Activated effector memory CD4-positive, alpha-beta T cell treated with Interleukin-2 at 50 U/mL for 16 hours (primary cell): ENCODE results near the gene AHRR.
"Not testable (repeated sequence)": the region's sequence is repeated elsewhere in the genome, so short reads cannot be mapped to it uniquely, and the experiment has no call there.

Experiments
- DNase-seq: peaks from one replicate; pipeline ENCODE4 v3.0.0-alpha.2; 2020

AHRR gene

GRCh38 chr5:398475-399295 is 77.2 kb downstream of the AHRR start:
- no peak for DNase-seq

- no peak for DNase-seq
These were observed 78.1 kb downstream of the AHRR start for GRCh38 chr5:399296-400281.

- no peak for DNase-seq
These were observed 79.0 kb downstream of the AHRR start for GRCh38 chr5:400282-401145.

- no peak for DNase-seq
These were observed 79.9 kb downstream of the AHRR start for GRCh38 chr5:401146-402034.

- not testable (repeated sequence) for DNase-seq
These were observed 80.7 kb downstream of the AHRR start for GRCh38 chr5:402219-402614.

- no peak for DNase-seq
These were observed 81.3 kb downstream of the AHRR start for GRCh38 chr5:402615-403359.

GRCh38 chr5:403995-404394 is 82.5 kb downstream of the AHRR start:
- no peak for DNase-seq

- no peak for DNase-seq
These were observed 83.2 kb downstream of the AHRR start for GRCh38 chr5:404666-405241.

GRCh38 chr5:405421-405820 is 83.9 kb downstream of the AHRR start:
- DNase-seq, result no peak

GRCh38 chr5:406041-406440 is 84.5 kb downstream of the AHRR start:
- no peak for DNase-seq

- no peak for DNase-seq
These were observed 85.5 kb downstream of the AHRR start for GRCh38 chr5:407051-407450.

- no peak for DNase-seq
These were observed 86.3 kb downstream of the AHRR start for GRCh38 chr5:407801-408268.

- DNase-seq, result no peak
These were observed 89.5 kb downstream of the AHRR start for GRCh38 chr5:410911-411517.

GRCh38 chr5:411728-412127 is 90.2 kb downstream of the AHRR start:
- no peak for DNase-seq

GRCh38 chr5:414991-415927 is 93.7 kb downstream of the AHRR start:
- DNase-seq, result not testable (repeated sequence)

- no peak for DNase-seq
These were observed 94.6 kb downstream of the AHRR start for GRCh38 chr5:415928-416635.

- no peak for DNase-seq
These were observed 95.1 kb downstream of the AHRR start for GRCh38 chr5:416636-416960.
